ENCODE measurements around the gene LTBP4. TPM values are rescaled to one million over a fixed set of nuclear protein-coding genes. Genes with fewer than 3 reads are reported as not detected.
A peak's percentile ranks its signal among the peaks of the same experiment; 100 is the strongest.

Gene LTBP4
- total and polyA plus RNA-seq, 2 donors (not counting 1 experiment from before 2014, with no cell fraction given), result 81.2 to 105 TPM

DNA sequence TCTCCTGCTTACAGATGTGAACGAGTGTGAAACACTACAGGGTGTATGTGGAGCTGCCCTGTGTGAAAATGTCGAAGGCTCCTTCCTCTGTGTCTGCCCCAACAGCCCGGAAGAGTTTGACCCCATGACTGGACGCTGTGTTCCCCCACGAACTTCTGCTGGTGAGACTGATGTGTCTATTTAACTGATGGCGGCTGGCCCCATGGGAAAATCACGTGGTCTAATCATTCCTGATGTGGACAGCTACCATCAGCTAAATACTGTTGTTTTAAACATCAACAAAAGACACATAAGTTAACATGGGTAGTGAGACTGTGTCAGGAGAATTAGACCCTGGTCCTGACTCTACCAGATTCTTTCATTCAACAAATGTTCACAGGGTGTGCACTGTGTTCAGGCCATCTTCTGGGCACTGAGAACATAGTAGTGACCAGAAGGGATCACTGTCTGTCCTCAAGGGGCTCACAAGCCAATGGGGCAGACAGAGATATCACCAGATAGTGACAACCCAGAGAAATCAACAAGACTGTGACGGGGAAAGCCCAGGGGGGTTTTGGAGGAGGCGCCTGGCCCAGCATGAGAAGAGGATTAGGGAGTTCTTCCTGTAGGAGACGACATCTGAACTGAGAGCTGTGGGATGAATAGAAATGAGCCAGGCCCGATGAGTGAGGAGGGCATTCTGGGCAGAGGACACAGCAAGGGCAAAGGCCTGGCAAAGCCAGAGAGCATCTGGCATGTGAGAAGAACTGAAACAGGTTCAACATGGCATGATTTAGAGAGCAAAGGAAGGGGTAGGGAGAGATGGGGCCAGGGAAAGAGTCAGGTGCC lies 18.4 kb downstream of the LTBP4 start:
- ATAC-seq (ENCODE audit: low read depth), result no peak
- Histone ChIP-seq H3K4me1 (ENCODE audit: control insufficient read depth in 2 of 2, insufficient read depth in 2 of 2, low read length in 2 of 2) (peaks cover 4 to 5% of the 10 kb centered on the region in 2 donors), H3K9ac (ENCODE audit: low read length) (no peak overlapping the region), H3K27ac (ENCODE audit: low read length in 2 of 2) (no peak overlapping the region), H3K79me2 (ENCODE audit: control insufficient read depth, insufficient read depth, low read length) (no peaks in the 10 kb centered on the region), H4K20me1 (ENCODE audit: control insufficient read depth, insufficient read depth, low read length, poor library complexity, severe bottlenecking) (no peaks in the 10 kb centered on the region), H2AFZ (ENCODE audit: insufficient read depth, low read depth, low read length, poor library complexity, severe bottlenecking) (no peak overlapping the region), H3K4me2 (replicated peaks; ENCODE audit: low read depth, low read length, poor library complexity, severe bottlenecking) (no peak overlapping the region), H3K27me3 (replicated peaks in 1 of 4; ENCODE audit: control extremely low read depth in 1 of 4, control insufficient read depth in 3 of 4, insufficient read depth in 4 of 4, low read length in 3 of 4) (no peaks in the 10 kb centered on the region), H3K9me3 (ENCODE audit: control extremely low read depth in 1 of 3, control insufficient read depth in 2 of 3, insufficient read depth in 1 of 3, low read length in 2 of 3) (no peaks in the 10 kb centered on the region), H3K36me3 (replicated peaks in 1 of 2; ENCODE audit: control extremely low read depth in 1 of 2, control insufficient read depth in 1 of 2, extremely low read depth in 1 of 2, insufficient read depth in 2 of 2, low read length in 1 of 2) (peaks cover 0 to 18% of the 10 kb centered on the region in 2 experiments), H3K4me3 (ENCODE audit: control extremely low read depth in 1 of 5, extremely low read depth in 1 of 5, insufficient read depth in 1 of 5, low read depth in 2 of 5, low read length in 4 of 5) (no peak overlapping the region)
- DNase-seq, result no peak
- WGBS (ENCODE audit: insufficient coverage), result 78% methylated on average over 9 of the region's 11 CpGs
- peak overlapping the region; percentile 35 for H3K27ac Mint-ChIP-seq
- CTCF ChIA-PET, result interaction anchor here (1.3 to 2.6 kb wide), 3 partner anchors 9 to 49 kb away, joined by 3 to 9 read pairs (median 6); no protein-coding TSS in a partner anchor
- TF ChIP-seq EZH2 (IDR thresholded peaks at IDR 0.05; ENCODE audit: borderline replicate concordance, insufficient read depth, low read depth, low read length, poor library complexity, severe bottlenecking), result no peak
- TF ChIP-seq, protein P1, sequence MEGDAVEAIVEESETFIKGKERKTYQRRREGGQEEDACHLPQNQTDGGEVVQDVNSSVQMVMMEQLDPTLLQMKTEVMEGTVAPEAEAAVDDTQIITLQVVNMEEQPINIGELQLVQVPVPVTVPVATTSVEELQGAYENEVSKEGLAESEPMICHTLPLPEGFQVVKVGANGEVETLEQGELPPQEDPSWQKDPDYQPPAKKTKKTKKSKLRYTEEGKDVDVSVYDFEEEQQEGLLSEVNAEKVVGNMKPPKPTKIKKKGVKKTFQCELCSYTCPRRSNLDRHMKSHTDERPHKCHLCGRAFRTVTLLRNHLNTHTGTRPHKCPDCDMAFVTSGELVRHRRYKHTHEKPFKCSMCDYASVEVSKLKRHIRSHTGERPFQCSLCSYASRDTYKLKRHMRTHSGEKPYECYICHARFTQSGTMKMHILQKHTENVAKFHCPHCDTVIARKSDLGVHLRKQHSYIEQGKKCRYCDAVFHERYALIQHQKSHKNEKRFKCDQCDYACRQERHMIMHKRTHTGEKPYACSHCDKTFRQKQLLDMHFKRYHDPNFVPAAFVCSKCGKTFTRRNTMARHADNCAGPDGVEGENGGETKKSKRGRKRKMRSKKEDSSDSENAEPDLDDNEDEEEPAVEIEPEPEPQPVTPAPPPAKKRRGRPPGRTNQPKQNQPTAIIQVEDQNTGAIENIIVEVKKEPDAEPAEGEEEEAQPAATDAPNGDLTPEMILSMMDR (IDR thresholded peaks at IDR 0.05), result no peak
- no peak overlapping the region for H3K4me3 Mint-ChIP-seq
- POLR2A ChIA-PET, result interaction anchor here (0.6 kb wide), 1 partner anchor 180 kb away, joined by 3 read pairs; no protein-coding TSS in a partner anchor
- peaks cover 10% of the 10 kb centered on the region for H3K4me1 Mint-ChIP-seq
- intact Hi-C loops (cut with micrococcal nuclease), result loop anchor here (10.0 kb wide), 1 partner anchor 95 kb away; the partner anchor contains the start of genes COQ8B and ITPKC
- H3K27me3 Mint-ChIP-seq, result no peaks in the 10 kb centered on the region
- no peaks in the 10 kb centered on the region for H3K9me3 Mint-ChIP-seq (ENCODE audit: insufficient read depth)

DNA sequence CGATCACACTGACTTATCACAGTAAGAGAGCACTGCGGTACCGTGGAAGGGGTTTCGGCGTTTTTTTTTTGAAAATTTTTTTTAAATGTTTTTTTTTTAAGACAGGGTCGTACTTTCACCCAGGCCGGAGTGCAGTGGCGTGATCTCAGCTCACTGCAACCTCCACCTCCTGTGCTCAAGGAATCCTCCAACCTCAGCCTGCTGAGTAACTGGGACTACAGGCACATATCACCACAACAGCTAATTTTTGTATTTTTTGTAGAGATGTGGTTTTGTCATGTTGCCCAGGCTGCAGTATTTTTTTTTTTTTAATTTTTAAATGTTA lies 19.0 kb downstream of the LTBP4 start:
- Histone ChIP-seq H3K4me2 (replicated peaks; ENCODE audit: low read depth, low read length, poor library complexity, severe bottlenecking) (no peak overlapping the region), H3K9me3 (ENCODE audit: control extremely low read depth in 1 of 3, control insufficient read depth in 2 of 3, insufficient read depth in 1 of 3, low read length in 2 of 3) (no peaks in the 10 kb centered on the region), H3K27me3 (replicated peaks in 1 of 4; ENCODE audit: control extremely low read depth in 1 of 4, control insufficient read depth in 3 of 4, insufficient read depth in 4 of 4, low read length in 3 of 4) (no peaks in the 10 kb centered on the region), H3K79me2 (ENCODE audit: control insufficient read depth, insufficient read depth, low read length) (no peaks in the 10 kb centered on the region), H4K20me1 (ENCODE audit: control insufficient read depth, insufficient read depth, low read length, poor library complexity, severe bottlenecking) (no peaks in the 10 kb centered on the region), H3K27ac (ENCODE audit: low read length in 2 of 2) (no peak overlapping the region), H3K4me1 (ENCODE audit: control insufficient read depth in 2 of 2, insufficient read depth in 2 of 2, low read length in 2 of 2) (no peaks in the 10 kb centered on the region), H3K36me3 (replicated peaks in 1 of 2; ENCODE audit: control extremely low read depth in 1 of 2, control insufficient read depth in 1 of 2, extremely low read depth in 1 of 2, insufficient read depth in 2 of 2, low read length in 1 of 2) (peaks cover 0 to 18% of the 10 kb centered on the region in 2 experiments), H2AFZ (ENCODE audit: insufficient read depth, low read depth, low read length, poor library complexity, severe bottlenecking) (no peak overlapping the region), H3K4me3 (ENCODE audit: control extremely low read depth in 1 of 5, extremely low read depth in 1 of 5, insufficient read depth in 1 of 5, low read depth in 2 of 5, low read length in 4 of 5) (no peak overlapping the region), H3K9ac (ENCODE audit: low read length) (no peak overlapping the region)
- Mint-ChIP-seq H3K27me3 (no peaks in the 10 kb centered on the region), H3K27ac (no peak overlapping the region), H3K4me1 (peaks cover 4% of the 10 kb centered on the region), H3K9me3 (ENCODE audit: insufficient read depth) (no peaks in the 10 kb centered on the region), H3K4me3 (no peak overlapping the region)
- 90% methylated on average over 1 of the region's 8 CpGs for WGBS (ENCODE audit: insufficient coverage)
- TF ChIP-seq, protein P1 (IDR thresholded peaks at IDR 0.05), result no peak
- ATAC-seq (ENCODE audit: low read depth) (no peak), DNase-seq (no peak)
- ChIA-PET POLR2A (interaction anchor here (0.5 to 0.7 kb wide), 3 partner anchors 26 to 179 kb away, joined by 3 to 14 read pairs (median 3); no protein-coding TSS in a partner anchor), CTCF (interaction anchor here (0.6 to 2.6 kb wide), 5 partner anchors 10 to 312 kb away, joined by 3 to 9 read pairs (median 3); no protein-coding TSS in a partner anchor)
- intact Hi-C loops (cut with micrococcal nuclease), result no loop called here
